ENCODE measurements around the gene CROCC2. TPM values are rescaled to one million over a fixed set of nuclear protein-coding genes. Genes with fewer than 3 reads are reported as not detected.

The CROCC2 gene
- total RNA-seq, 1 donor from 2014 or later, result not detected

DNA sequence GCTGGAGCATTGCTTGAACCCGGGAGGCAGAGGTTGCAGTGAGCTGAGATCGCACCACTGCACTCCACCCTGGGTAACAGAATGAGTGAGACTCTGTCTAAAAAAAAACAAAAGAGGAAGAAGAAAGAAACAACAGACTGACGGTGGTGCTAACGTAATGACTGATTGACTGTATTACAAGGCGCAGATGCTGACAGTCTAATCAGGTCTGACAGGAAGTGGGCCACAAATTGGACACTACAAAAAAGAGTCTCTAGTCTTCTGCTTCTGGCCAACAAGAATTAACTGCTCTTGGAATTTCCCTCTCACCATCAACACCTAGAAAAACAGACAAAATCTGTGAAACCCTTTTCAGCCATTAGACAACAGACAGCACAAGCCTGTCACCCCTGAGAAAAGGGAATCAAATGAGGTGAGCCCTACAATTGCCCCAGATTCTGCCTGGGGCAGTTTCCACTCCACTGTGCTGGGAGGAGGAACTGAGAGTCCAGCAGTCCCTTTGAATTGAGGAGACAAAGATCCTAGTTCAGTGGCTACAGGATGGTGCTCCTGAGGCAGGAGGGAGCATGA is 135.5 kb downstream of the CROCC2 start:
- Mint-ChIP-seq H3K27me3 (ENCODE audit: unreplicated experiment) (peaks cover 18% of the 10 kb centered on the region), H3K36me3 (ENCODE audit: low read depth, unreplicated experiment) (no peaks in the 10 kb centered on the region)

More for the DNA sequence above, 135.5 kb downstream of the CROCC2 start:
- Mint-ChIP-seq H3K4me3 (ENCODE audit: unreplicated experiment) (no peak overlapping the region), H3K4me1 (ENCODE audit: unreplicated experiment) (no peaks in the 10 kb centered on the region), H3K27ac (ENCODE audit: unreplicated experiment) (no peak overlapping the region), H3K9me3 (ENCODE audit: unreplicated experiment) (no peaks in the 10 kb centered on the region)
- TF ChIP-seq CTCF (IDR thresholded peaks at IDR 0.05; ENCODE audit: unreplicated experiment), result no peak
- DNase-seq (ENCODE audit: low spot score), result no peak

Other genes with a start within 250 kb of the CROCC2 start
- not detected for gene AQP12B, start 223.5 kb upstream of the CROCC2 start, total RNA-seq (ENCODE audit: unreplicated experiment)
- gene AQP12A, start 214.5 kb upstream of the CROCC2 start, total RNA-seq (ENCODE audit: unreplicated experiment), result not detected
- gene KIF1A, start 86.1 kb upstream of the CROCC2 start, total RNA-seq (ENCODE audit: unreplicated experiment), result 52.2 TPM
- not detected for gene AGXT, start 37.5 kb upstream of the CROCC2 start, total RNA-seq (ENCODE audit: unreplicated experiment)
- gene MAB21L4, start 10.2 kb upstream of the CROCC2 start, total RNA-seq (ENCODE audit: unreplicated experiment), result not detected
- 2.3 TPM for gene SNED1, start 92.3 kb downstream of the CROCC2 start, total RNA-seq (ENCODE audit: unreplicated experiment)
- gene MTERF4, start 196.0 kb downstream of the CROCC2 start, total RNA-seq (ENCODE audit: unreplicated experiment), result 82.4 TPM
- gene PASK, start 243.1 kb downstream of the CROCC2 start, total RNA-seq (ENCODE audit: unreplicated experiment), result 39.7 TPM
- gene PPP1R7, start 244.1 kb downstream of the CROCC2 start, total RNA-seq (ENCODE audit: unreplicated experiment), result 61.6 TPM